Loucy (cell line): ENCODE results near the gene GPR107.

Source experiments
- CTCF ChIP-seq: fragments of 200-600 bp; sonication (generic); conservative IDR thresholded peaks from 2 replicates; pipeline ENCODE4 v1.5.1; 2014; ENCODE audit warnings: mild to moderate bottlenecking, antibody characterized with exemption, low read length
- EZH2phosphoT487 ChIP-seq: fragments of 200-600 bp; IDR thresholded peaks from 2 replicates; pipeline ENCODE4 v1.6.1; 2018; ENCODE audit warnings: antibody characterized with exemption, mild to moderate bottlenecking, moderate library complexity, borderline replicate concordance

DNA sequence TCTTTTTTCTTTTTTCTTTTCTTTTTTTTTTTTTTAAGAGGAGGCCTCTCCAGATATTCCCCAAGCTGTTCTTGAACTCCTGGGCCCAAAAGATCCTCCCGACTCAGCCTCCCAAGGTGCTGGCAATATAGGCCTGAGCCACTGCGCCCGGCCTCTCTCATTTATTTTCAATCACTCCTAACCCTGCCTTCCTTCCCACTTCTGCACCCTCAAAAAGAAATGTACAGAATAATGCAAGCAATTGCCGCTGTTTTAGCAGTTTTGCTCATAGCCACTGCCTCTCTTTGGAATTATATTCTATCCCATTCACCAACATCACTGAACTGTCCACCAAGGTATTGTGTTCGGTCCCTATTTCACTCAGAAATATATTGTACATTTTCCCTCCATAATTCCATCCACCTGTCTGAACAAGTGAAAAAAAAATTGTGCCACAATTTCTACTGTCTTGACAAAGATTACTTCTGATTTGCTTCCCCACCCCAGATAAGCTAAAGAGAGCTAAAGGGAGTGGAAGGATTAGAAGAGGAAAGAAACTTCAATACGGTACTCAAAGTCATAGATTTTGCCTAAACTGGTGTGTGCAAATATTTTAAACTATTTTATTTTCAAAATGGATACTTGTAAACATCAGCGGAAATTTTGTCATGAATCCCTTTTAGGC, 12.6 kb upstream of the GPR107 start:
- TF ChIP-seq CTCF, result no peak
- no peak for TF ChIP-seq EZH2phosphoT487
